Measurements from ENCODE around the gene CHSY1. TPM values are rescaled to one million over a fixed set of nuclear protein-coding genes. Genes with fewer than 3 reads are reported as not detected.

The CHSY1 gene
- polyA plus RNA-seq, 3 donors: 2.7 to 19.0 (median 3.0) TPM

- peaks cover 5 to 11% (median 6%) of the 10 kb centered on the region in 3 donors for H3K27me3 Mint-ChIP-seq (ENCODE audit: low read depth in 3 of 3)
- H2AFZ ChIP-seq (ENCODE audit: insufficient read depth, low read depth, low read length, poor library complexity, severe bottlenecking): no peak overlapping the region
- no peaks in the 10 kb centered on the region for H3K9me3 ChIP-seq (replicated peaks in 1 of 2; ENCODE audit: control insufficient read depth in 1 of 2, insufficient read depth in 1 of 2, low read length in 2 of 2)
- no peaks in the 10 kb centered on the region for H3K79me2 ChIP-seq (ENCODE audit: insufficient read depth, low read length)
- no peaks in the 10 kb centered on the region for H3K36me3 Mint-ChIP-seq
- no peak overlapping the region for H3K4me3 ChIP-seq (replicated peaks in 1 of 3; ENCODE audit: low read depth in 2 of 3, low read length in 3 of 3)
- H3K27me3 ChIP-seq (ENCODE audit: control insufficient read depth in 2 of 2, insufficient read depth in 2 of 2, low read length in 2 of 2): no peaks in the 10 kb centered on the region
- no peaks in the 10 kb centered on the region for H3K36me3 ChIP-seq (replicated peaks in 1 of 2; ENCODE audit: control insufficient read depth in 1 of 2, insufficient read depth in 2 of 2, low read length in 2 of 2)
- H3K4me3 Mint-ChIP-seq: no peak overlapping the region
- intact Hi-C loops (cut with micrococcal nuclease): no loop called here
- H3K4me2 ChIP-seq (replicated peaks; ENCODE audit: extremely low read depth, low read length, poor library complexity, severe bottlenecking): no peak overlapping the region
- WGBS (ENCODE audit: insufficient coverage): 99% methylated on average over 6 of the region's 6 CpGs
- no peaks in the 10 kb centered on the region for H4K20me1 ChIP-seq (ENCODE audit: insufficient read depth, low read length)
- DNase-seq: no peak
- H3K27ac ChIP-seq (ENCODE audit: low read depth in 1 of 2, low read length in 2 of 2): no peak overlapping the region
- no peak for TF ChIP-seq CTCF (IDR thresholded peaks at IDR 0.05)
- H3K4me1 Mint-ChIP-seq: peaks cover 3% of the 10 kb centered on the region
- H3K4me1 ChIP-seq (ENCODE audit: control insufficient read depth in 1 of 2, insufficient read depth in 2 of 2, low read length in 2 of 2): peaks cover 0 to 3% of the 10 kb centered on the region in 2 donors
- H3K9ac ChIP-seq (ENCODE audit: insufficient read depth, low read length, poor library complexity, severe bottlenecking): no peak overlapping the region
- no peaks in the 10 kb centered on the region for H3K9me3 Mint-ChIP-seq
- no peak overlapping the region for H3K27ac Mint-ChIP-seq
Observed at GRCh38 chr15:101157721-101158120, 94.1 kb downstream of the CHSY1 start.

- WGBS (ENCODE audit: insufficient coverage): 94% methylated on average over 11 of the region's 21 CpGs
- Mint-ChIP-seq H3K4me1 (peaks cover 4% of the 10 kb centered on the region), H3K27ac (no peak overlapping the region), H3K27me3 (ENCODE audit: low read depth in 3 of 3) (peaks cover 5 to 11% (median 6%) of the 10 kb centered on the region in 3 donors), H3K36me3 (no peaks in the 10 kb centered on the region), H3K4me3 (no peak overlapping the region), H3K9me3 (no peaks in the 10 kb centered on the region)
- Histone ChIP-seq H3K79me2 (ENCODE audit: insufficient read depth, low read length) (no peaks in the 10 kb centered on the region), H3K4me1 (ENCODE audit: control insufficient read depth in 1 of 2, insufficient read depth in 2 of 2, low read length in 2 of 2) (peaks cover 0 to 3% of the 10 kb centered on the region in 2 donors), H3K27me3 (ENCODE audit: control insufficient read depth in 2 of 2, insufficient read depth in 2 of 2, low read length in 2 of 2) (no peaks in the 10 kb centered on the region), H2AFZ (ENCODE audit: insufficient read depth, low read depth, low read length, poor library complexity, severe bottlenecking) (no peak overlapping the region), H3K4me2 (replicated peaks; ENCODE audit: extremely low read depth, low read length, poor library complexity, severe bottlenecking) (no peak overlapping the region), H3K36me3 (replicated peaks in 1 of 2; ENCODE audit: control insufficient read depth in 1 of 2, insufficient read depth in 2 of 2, low read length in 2 of 2) (no peaks in the 10 kb centered on the region), H4K20me1 (ENCODE audit: insufficient read depth, low read length) (no peaks in the 10 kb centered on the region), H3K27ac (ENCODE audit: low read depth in 1 of 2, low read length in 2 of 2) (no peak overlapping the region), H3K4me3 (replicated peaks in 1 of 3; ENCODE audit: low read depth in 2 of 3, low read length in 3 of 3) (no peak overlapping the region), H3K9me3 (replicated peaks in 1 of 2; ENCODE audit: control insufficient read depth in 1 of 2, insufficient read depth in 1 of 2, low read length in 2 of 2) (no peaks in the 10 kb centered on the region), H3K9ac (ENCODE audit: insufficient read depth, low read length, poor library complexity, severe bottlenecking) (no peak overlapping the region)
- TF ChIP-seq CTCF (IDR thresholded peaks at IDR 0.05): no peak
- intact Hi-C loops (cut with micrococcal nuclease): no loop called here
- no peak for DNase-seq
Observed at GRCh38 chr15:101156509-101157159, 95.2 kb downstream of the CHSY1 start.

All from CD14-positive monocyte (primary cell).